Measurements from ENCODE around the gene TMEM178B.

Gene TMEM178B

DNA sequence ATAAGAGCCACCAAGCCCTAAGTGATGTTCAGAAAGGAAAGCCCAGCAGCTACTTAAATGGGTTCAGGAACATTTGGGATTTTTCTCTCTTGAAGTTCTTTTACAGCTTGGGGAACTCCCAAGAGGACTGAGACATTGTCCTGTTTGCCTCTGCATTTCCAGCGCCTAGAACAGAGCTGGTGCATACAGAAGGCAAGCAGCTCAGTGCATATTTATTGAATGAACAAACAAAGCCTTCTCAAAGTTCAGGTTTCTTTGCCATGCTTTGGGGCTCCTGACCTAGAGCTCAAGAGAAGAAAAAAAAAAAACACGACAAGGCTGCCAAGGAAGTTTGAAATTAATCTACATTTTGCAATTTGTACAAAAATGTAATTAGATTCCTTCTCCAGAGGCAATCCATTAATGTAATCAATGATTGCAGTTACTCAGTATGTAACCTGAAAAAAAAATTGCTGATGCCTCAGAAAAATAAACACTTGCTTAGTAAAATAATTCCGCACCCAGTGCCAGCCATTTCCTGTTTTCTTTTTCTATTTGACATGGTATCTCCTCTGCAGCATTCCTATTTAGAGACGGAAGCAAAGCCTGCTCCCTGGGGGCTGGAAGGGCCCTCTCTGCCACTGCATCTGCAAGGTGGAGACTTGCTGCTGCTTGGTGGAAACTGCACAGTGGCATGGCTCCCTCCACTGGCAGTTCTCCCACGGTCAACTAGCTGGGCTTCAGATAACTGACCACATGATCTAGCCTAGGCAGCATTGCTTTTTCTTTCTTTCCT lies 157.3 kb downstream of the TMEM178B start:
- Histone ChIP-seq H2AFZ (ENCODE audit: low read length) (no peak overlapping the region), H2AK5ac (ENCODE audit: low read depth, low read length) (no peak overlapping the region), H3K4ac (ENCODE audit: low read length) (no peak overlapping the region), H3K9ac (ENCODE audit: low read depth, low read length, poor library complexity) (no peak overlapping the region), H3K4me1 (ENCODE audit: control insufficient read depth in 2 of 2, insufficient read depth in 1 of 2, low read depth in 1 of 2, low read length in 2 of 2) (no peaks in the 10 kb centered on the region), H4K8ac (ENCODE audit: low read depth, low read length) (no peak overlapping the region), H3K27ac (replicated peaks; ENCODE audit: low read length) (no peak overlapping the region), H2BK5ac (ENCODE audit: low read length) (no peak overlapping the region), H2BK120ac (ENCODE audit: low read depth, low read length) (no peak overlapping the region), H3K14ac (ENCODE audit: low read length) (no peak overlapping the region), H4K91ac (ENCODE audit: low read depth, low read length, poor library complexity) (no peak overlapping the region), H3K27me3 (ENCODE audit: control insufficient read depth in 3 of 3, insufficient read depth in 3 of 3, low read depth in 1 of 3, low read length in 3 of 3) (no peaks in the 10 kb centered on the region), H3K4me2 (ENCODE audit: insufficient read depth, low read length, poor library complexity, severe bottlenecking) (no peak overlapping the region), H3K9me3 (replicated peaks in 1 of 2; ENCODE audit: control insufficient read depth in 2 of 2, insufficient read depth in 1 of 2, low read depth in 1 of 2, low read length in 2 of 2) (no peaks in the 10 kb centered on the region), H3K36me3 (replicated peaks in 1 of 2; ENCODE audit: control insufficient read depth in 2 of 2, insufficient read depth in 2 of 2, low read length in 2 of 2) (no peaks in the 10 kb centered on the region), H2BK15ac (ENCODE audit: low read length) (no peak overlapping the region), H2BK12ac (ENCODE audit: low read length) (no peak overlapping the region), H3K4me3 (ENCODE audit: low read length in 2 of 2) (no peak overlapping the region), H3K18ac (ENCODE audit: low read length) (no peak overlapping the region), H3K79me1 (ENCODE audit: low read depth, low read length) (no peaks in the 10 kb centered on the region), H3K23ac (ENCODE audit: low read depth, low read length, poor library complexity) (no peak overlapping the region)
- WGBS, 2 donors (ENCODE audit: extremely low coverage in 2 of 2, insufficient read length in 2 of 2, insufficient replicate concordance in 1 of 2) = no CpG with 5 or more reads among the region's 5 CpGs
- DNase-seq (ENCODE audit: low spot score) = no peak

DNA sequence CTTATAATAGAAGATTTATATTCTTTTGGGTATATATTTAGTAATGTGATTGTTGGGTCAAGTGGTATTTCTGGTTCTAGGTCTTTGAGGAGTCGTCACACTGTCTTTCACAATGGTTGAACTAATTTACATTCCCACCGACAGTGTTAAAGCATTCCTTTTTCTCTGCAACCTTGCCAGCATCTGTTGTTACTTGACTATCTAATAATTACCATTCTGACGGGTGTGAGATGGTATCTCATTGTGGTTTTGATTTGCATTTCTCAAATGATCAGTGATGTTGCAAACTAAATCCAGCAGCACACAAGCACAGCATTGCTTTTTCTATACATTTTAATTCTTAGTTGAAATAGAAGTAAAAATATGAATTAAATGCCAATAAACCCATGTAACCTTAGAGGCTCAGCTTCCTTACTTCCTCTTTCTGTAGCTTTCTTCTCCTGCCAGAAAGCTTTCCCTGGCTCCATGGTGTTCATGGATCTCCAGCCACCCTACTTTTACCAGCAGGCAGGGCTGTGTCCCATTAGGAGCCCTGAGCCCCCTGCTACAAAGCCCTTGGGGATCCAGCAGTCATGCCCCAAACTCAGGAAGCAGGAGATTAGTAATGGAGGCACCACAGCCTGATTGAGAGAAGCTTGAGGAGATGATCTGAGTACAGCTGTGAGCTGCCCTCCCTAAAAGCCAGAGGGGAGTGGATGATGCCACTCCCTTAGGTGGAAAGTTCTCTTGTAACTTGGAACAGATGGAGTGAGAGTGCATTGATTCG lies 158.6 kb downstream of the TMEM178B start:
- H4K8ac ChIP-seq (ENCODE audit: low read depth, low read length) = no peak overlapping the region
- no peak overlapping the region for H3K4ac ChIP-seq (ENCODE audit: low read length)
- H3K27ac ChIP-seq (replicated peaks; ENCODE audit: low read length) = no peak overlapping the region
- no peaks in the 10 kb centered on the region for H3K4me1 ChIP-seq (ENCODE audit: control insufficient read depth in 2 of 2, insufficient read depth in 1 of 2, low read depth in 1 of 2, low read length in 2 of 2)
- no peak overlapping the region for H2BK15ac ChIP-seq (ENCODE audit: low read length)
- H3K9me3 ChIP-seq (replicated peaks in 1 of 2; ENCODE audit: control insufficient read depth in 2 of 2, insufficient read depth in 1 of 2, low read depth in 1 of 2, low read length in 2 of 2) = no peaks in the 10 kb centered on the region
- no peak overlapping the region for H2AK5ac ChIP-seq (ENCODE audit: low read depth, low read length)
- no peak overlapping the region for H3K4me3 ChIP-seq (ENCODE audit: low read length in 2 of 2)
- no peak overlapping the region for H3K18ac ChIP-seq (ENCODE audit: low read length)
- no CpG with 5 or more reads among the region's 4 CpGs for WGBS, 2 donors (ENCODE audit: extremely low coverage in 2 of 2, insufficient read length in 2 of 2, insufficient replicate concordance in 1 of 2)
- H2BK120ac ChIP-seq (ENCODE audit: low read depth, low read length) = no peak overlapping the region
- no peak overlapping the region for H3K14ac ChIP-seq (ENCODE audit: low read length)
- no peaks in the 10 kb centered on the region for H3K27me3 ChIP-seq (ENCODE audit: control insufficient read depth in 3 of 3, insufficient read depth in 3 of 3, low read depth in 1 of 3, low read length in 3 of 3)
- H4K91ac ChIP-seq (ENCODE audit: low read depth, low read length, poor library complexity) = no peak overlapping the region
- no peak overlapping the region for H2AFZ ChIP-seq (ENCODE audit: low read length)
- H2BK5ac ChIP-seq (ENCODE audit: low read length) = no peak overlapping the region
- no peak for DNase-seq (ENCODE audit: low spot score)
- H3K4me2 ChIP-seq (ENCODE audit: insufficient read depth, low read length, poor library complexity, severe bottlenecking) = no peak overlapping the region
- no peak overlapping the region for H3K9ac ChIP-seq (ENCODE audit: low read depth, low read length, poor library complexity)
- no peak overlapping the region for H3K23ac ChIP-seq (ENCODE audit: low read depth, low read length, poor library complexity)
- no peak overlapping the region for H2BK12ac ChIP-seq (ENCODE audit: low read length)
- H3K79me1 ChIP-seq (ENCODE audit: low read depth, low read length) = no peaks in the 10 kb centered on the region
- H3K36me3 ChIP-seq (replicated peaks in 1 of 2; ENCODE audit: control insufficient read depth in 2 of 2, insufficient read depth in 2 of 2, low read length in 2 of 2) = no peaks in the 10 kb centered on the region

DNA sequence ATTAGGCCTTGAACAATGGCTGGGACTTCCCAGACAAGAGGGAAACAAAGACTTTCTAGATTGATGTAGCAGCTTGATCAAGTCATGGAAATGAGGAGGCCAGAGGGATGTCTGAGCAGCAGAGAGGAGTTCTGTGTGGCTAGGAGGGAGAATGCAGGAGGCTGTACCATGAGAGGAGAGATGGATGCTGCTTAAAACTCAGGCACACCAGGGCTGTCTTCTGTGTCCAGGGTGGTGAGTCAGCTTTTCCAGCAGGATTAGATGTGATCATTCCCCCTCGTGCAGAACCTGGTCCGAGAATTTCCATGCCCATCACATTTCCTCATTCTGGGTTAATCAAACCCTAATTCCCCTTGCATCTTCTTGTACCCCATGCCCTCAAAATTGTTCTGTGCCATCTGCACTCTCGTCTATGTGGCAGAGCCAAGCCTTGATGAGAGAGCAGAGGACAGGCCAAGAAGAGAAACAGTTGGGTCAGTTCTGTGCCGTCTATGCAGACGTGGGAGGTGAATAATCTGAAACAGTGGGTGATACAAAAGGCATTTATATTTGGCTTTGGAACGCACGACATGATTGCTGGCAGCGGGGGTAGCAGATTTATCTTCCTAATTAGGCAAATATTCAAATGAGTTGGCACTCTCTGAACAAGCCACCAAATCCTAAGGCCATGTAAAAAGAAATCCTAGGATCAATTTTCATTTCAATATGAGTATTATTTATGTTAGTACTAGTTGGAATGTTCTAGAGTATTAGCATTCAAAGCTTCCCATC lies 160.7 kb downstream of the TMEM178B start:
- Histone ChIP-seq H3K18ac (ENCODE audit: low read length) (no peak overlapping the region), H3K4me1 (ENCODE audit: control insufficient read depth in 2 of 2, insufficient read depth in 1 of 2, low read depth in 1 of 2, low read length in 2 of 2) (peaks cover 0 to 3% of the 10 kb centered on the region in 2 donors), H3K27me3 (ENCODE audit: control insufficient read depth in 3 of 3, insufficient read depth in 3 of 3, low read depth in 1 of 3, low read length in 3 of 3) (no peaks in the 10 kb centered on the region), H3K14ac (ENCODE audit: low read length) (no peak overlapping the region), H2BK5ac (ENCODE audit: low read length) (no peak overlapping the region), H2BK15ac (ENCODE audit: low read length) (no peak overlapping the region), H3K36me3 (replicated peaks in 1 of 2; ENCODE audit: control insufficient read depth in 2 of 2, insufficient read depth in 2 of 2, low read length in 2 of 2) (no peaks in the 10 kb centered on the region), H3K4me3 (ENCODE audit: low read length in 2 of 2) (no peak overlapping the region), H3K4me2 (ENCODE audit: insufficient read depth, low read length, poor library complexity, severe bottlenecking) (no peak overlapping the region), H2BK120ac (ENCODE audit: low read depth, low read length) (no peak overlapping the region), H4K91ac (ENCODE audit: low read depth, low read length, poor library complexity) (no peak overlapping the region), H3K23ac (ENCODE audit: low read depth, low read length, poor library complexity) (no peak overlapping the region), H3K9ac (ENCODE audit: low read depth, low read length, poor library complexity) (no peak overlapping the region), H2AK5ac (ENCODE audit: low read depth, low read length) (no peak overlapping the region), H3K4ac (ENCODE audit: low read length) (no peak overlapping the region), H3K27ac (replicated peaks; ENCODE audit: low read length) (no peak overlapping the region), H2BK12ac (ENCODE audit: low read length) (no peak overlapping the region), H4K8ac (ENCODE audit: low read depth, low read length) (no peak overlapping the region), H3K9me3 (replicated peaks in 1 of 2; ENCODE audit: control insufficient read depth in 2 of 2, insufficient read depth in 1 of 2, low read depth in 1 of 2, low read length in 2 of 2) (no peaks in the 10 kb centered on the region), H3K79me1 (ENCODE audit: low read depth, low read length) (no peaks in the 10 kb centered on the region), H2AFZ (ENCODE audit: low read length) (no peak overlapping the region)
- DNase-seq (ENCODE audit: low spot score) = no peak
- WGBS, 2 donors (ENCODE audit: extremely low coverage in 2 of 2, insufficient read length in 2 of 2, insufficient replicate concordance in 1 of 2) = no CpG with 5 or more reads among the region's 8 CpGs

GRCh38 chr7:141235656-141236055 lies 161.8 kb downstream of the TMEM178B start:
- Histone ChIP-seq H3K14ac (ENCODE audit: low read length) (no peak overlapping the region), H2BK12ac (ENCODE audit: low read length) (no peak overlapping the region), H2AK5ac (ENCODE audit: low read depth, low read length) (no peak overlapping the region), H3K36me3 (replicated peaks in 1 of 2; ENCODE audit: control insufficient read depth in 2 of 2, insufficient read depth in 2 of 2, low read length in 2 of 2) (no peaks in the 10 kb centered on the region), H2BK15ac (ENCODE audit: low read length) (no peak overlapping the region), H3K4me3 (ENCODE audit: low read length in 2 of 2) (no peak overlapping the region), H2BK5ac (ENCODE audit: low read length) (no peak overlapping the region), H3K9me3 (replicated peaks in 1 of 2; ENCODE audit: control insufficient read depth in 2 of 2, insufficient read depth in 1 of 2, low read depth in 1 of 2, low read length in 2 of 2) (no peaks in the 10 kb centered on the region), H2BK120ac (ENCODE audit: low read depth, low read length) (no peak overlapping the region), H4K91ac (ENCODE audit: low read depth, low read length, poor library complexity) (no peak overlapping the region), H2AFZ (ENCODE audit: low read length) (no peak overlapping the region), H3K4ac (ENCODE audit: low read length) (no peak overlapping the region), H4K8ac (ENCODE audit: low read depth, low read length) (no peak overlapping the region), H3K23ac (ENCODE audit: low read depth, low read length, poor library complexity) (no peak overlapping the region), H3K27me3 (ENCODE audit: control insufficient read depth in 3 of 3, insufficient read depth in 3 of 3, low read depth in 1 of 3, low read length in 3 of 3) (no peaks in the 10 kb centered on the region), H3K4me2 (ENCODE audit: insufficient read depth, low read length, poor library complexity, severe bottlenecking) (no peak overlapping the region), H3K79me1 (ENCODE audit: low read depth, low read length) (no peaks in the 10 kb centered on the region), H3K18ac (ENCODE audit: low read length) (no peak overlapping the region), H3K27ac (replicated peaks; ENCODE audit: low read length) (no peak overlapping the region), H3K4me1 (ENCODE audit: control insufficient read depth in 2 of 2, insufficient read depth in 1 of 2, low read depth in 1 of 2, low read length in 2 of 2) (peaks cover 0 to 3% of the 10 kb centered on the region in 2 donors), H3K9ac (ENCODE audit: low read depth, low read length, poor library complexity) (no peak overlapping the region)
- WGBS, 2 donors (ENCODE audit: extremely low coverage in 2 of 2, insufficient read length in 2 of 2, insufficient replicate concordance in 1 of 2) = no CpG with 5 or more reads among the region's 4 CpGs
- no peak for DNase-seq (ENCODE audit: low spot score)
